Measurements from ENCODE around the gene NHLH1. TPM values are rescaled to one million over a fixed set of nuclear protein-coding genes. Genes with fewer than 3 reads are reported as not detected.

NHLH1 gene
- total and polyA plus RNA-seq, 10 of the 15 experiments (the other 5 are each of a cell fraction or from before 2014, with no cell fraction given) = 0.22 to 0.98 (median 0.43) TPM; not detected in 1

DNA sequence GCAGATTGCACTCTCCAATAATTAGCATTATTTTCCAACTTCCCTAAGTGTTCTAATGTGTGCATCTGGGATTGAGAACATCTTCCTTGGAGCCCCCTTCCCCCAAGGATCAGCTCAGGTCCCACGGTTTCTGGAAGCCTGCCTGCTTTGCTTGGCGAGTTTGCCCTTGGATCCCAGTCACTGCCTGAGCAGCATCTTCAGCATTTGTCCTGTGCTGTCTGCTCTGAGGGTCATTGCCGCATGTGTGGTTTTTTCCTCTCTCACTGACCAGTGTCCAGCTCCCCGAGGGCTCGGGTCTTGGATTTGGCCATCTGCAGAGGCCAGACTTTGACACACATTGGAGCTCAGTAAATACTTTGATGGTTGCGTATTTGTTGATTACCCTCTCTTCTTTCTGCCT lies 51.6 kb downstream of the NHLH1 start (continued):
- TF ChIP-seq, protein P1, sequence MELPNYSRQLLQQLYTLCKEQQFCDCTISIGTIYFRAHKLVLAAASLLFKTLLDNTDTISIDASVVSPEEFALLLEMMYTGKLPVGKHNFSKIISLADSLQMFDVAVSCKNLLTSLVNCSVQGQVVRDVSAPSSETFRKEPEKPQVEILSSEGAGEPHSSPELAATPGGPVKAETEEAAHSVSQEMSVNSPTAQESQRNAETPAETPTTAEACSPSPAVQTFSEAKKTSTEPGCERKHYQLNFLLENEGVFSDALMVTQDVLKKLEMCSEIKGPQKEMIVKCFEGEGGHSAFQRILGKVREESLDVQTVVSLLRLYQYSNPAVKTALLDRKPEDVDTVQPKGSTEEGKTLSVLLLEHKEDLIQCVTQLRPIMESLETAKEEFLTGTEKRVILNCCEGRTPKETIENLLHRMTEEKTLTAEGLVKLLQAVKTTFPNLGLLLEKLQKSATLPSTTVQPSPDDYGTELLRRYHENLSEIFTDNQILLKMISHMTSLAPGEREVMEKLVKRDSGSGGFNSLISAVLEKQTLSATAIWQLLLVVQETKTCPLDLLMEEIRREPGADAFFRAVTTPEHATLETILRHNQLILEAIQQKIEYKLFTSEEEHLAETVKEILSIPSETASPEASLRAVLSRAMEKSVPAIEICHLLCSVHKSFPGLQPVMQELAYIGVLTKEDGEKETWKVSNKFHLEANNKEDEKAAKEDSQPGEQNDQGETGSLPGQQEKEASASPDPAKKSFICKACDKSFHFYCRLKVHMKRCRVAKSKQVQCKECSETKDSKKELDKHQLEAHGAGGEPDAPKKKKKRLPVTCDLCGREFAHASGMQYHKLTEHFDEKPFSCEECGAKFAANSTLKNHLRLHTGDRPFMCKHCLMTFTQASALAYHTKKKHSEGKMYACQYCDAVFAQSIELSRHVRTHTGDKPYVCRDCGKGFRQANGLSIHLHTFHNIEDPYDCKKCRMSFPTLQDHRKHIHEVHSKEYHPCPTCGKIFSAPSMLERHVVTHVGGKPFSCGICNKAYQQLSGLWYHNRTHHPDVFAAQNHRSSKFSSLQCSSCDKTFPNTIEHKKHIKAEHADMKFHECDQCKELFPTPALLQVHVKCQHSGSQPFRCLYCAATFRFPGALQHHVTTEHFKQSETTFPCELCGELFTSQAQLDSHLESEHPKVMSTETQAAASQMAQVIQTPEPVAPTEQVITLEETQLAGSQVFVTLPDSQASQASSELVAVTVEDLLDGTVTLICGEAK (IDR thresholded peaks at IDR 0.05; ENCODE audit: borderline replicate concordance) = no peak
- TF ChIP-seq MYC (IDR thresholded peaks at IDR 0.05; ENCODE audit: insufficient read depth, insufficient read length, insufficient replicate concordance, low read length, severe bottlenecking) = no peak

DNA sequence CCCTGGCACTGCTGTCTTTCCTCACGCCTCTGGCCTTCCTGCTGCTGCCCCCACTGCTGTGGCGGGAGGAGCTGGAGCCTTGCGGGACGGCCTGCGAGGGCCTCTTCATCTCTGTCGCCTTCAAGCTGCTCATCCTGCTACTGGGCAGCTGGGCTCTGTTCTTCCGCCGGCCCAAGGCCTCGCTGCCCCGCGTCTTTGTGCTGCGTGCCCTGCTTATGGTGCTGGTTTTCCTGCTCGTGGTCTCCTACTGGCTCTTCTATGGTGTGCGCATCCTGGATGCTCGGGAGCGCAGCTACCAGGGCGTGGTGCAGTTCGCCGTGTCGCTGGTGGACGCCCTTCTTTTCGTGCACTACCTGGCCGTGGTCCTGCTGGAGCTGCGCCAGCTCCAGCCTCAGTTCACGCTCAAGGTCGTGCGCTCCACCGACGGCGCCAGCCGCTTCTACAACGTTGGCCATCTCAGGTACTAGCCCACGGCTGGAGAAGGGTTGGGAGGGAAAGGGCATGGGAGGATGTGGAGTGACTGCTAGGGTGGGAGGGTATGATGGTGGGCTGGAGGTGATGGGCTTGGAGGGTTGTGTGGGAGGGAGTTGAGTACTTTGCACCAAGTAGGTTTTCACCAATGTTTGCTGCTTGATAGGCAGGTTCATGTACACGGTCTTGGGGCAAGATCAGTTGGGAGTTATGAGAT lies 52.4 kb downstream of the NHLH1 start:
- no TSS peak for BruUV-seq (replicated peaks)
- TF ChIP-seq, protein P2, sequence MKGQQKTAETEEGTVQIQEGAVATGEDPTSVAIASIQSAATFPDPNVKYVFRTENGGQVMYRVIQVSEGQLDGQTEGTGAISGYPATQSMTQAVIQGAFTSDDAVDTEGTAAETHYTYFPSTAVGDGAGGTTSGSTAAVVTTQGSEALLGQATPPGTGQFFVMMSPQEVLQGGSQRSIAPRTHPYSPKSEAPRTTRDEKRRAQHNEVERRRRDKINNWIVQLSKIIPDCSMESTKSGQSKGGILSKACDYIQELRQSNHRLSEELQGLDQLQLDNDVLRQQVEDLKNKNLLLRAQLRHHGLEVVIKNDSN (IDR thresholded peaks at IDR 0.05; ENCODE audit: borderline replicate concordance, extremely low read length, insufficient read depth, low read depth, low read length) = no peak
- TF ChIP-seq TCF7 (IDR thresholded peaks at IDR 0.05; ENCODE audit: borderline replicate concordance) = no peak
- TF ChIP-seq TCF12 (IDR thresholded peaks at IDR 0.05; ENCODE audit: low read depth, low read length) = no peak
- no peak for TF ChIP-seq STAT3 (IDR thresholded peaks at IDR 0.05; ENCODE audit: low read depth, low read length)
- TF ChIP-seq MEF2B (IDR thresholded peaks at IDR 0.05; ENCODE audit: partially characterized antibody, poor library complexity, severe bottlenecking) = no peak
- TF ChIP-seq MEF2A (IDR thresholded peaks at IDR 0.05; ENCODE audit: insufficient read depth, low read depth, low read length) = no peak
- no peak for TF ChIP-seq ETV6 (conservative IDR thresholded peaks at IDR 0.05 in 1 of 2, IDR thresholded peaks at IDR 0.05 in 1 of 2; ENCODE audit: borderline replicate concordance in 1 of 2, low read depth in 1 of 2)
- no peak for TF ChIP-seq EED (IDR thresholded peaks at IDR 0.05; ENCODE audit: low read depth)
- TF ChIP-seq BHLHE40 (IDR thresholded peaks at IDR 0.05; ENCODE audit: borderline replicate concordance in 1 of 2, low read depth in 2 of 2, low read length in 1 of 2) = no peak
- TF ChIP-seq POLR2A (IDR thresholded peaks at IDR 0.05; ENCODE audit: low read depth, low read length) = no peak
- TF ChIP-seq CHD2 (IDR thresholded peaks at IDR 0.05; ENCODE audit: borderline replicate concordance, low read depth, low read length) = no peak
- no peak for TF ChIP-seq KAT2A (conservative IDR thresholded peaks at IDR 0.05; ENCODE audit: control insufficient read depth, low read depth, low read length)
- TF ChIP-seq, protein P3, sequence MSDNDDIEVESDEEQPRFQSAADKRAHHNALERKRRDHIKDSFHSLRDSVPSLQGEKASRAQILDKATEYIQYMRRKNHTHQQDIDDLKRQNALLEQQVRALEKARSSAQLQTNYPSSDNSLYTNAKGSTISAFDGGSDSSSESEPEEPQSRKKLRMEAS (IDR thresholded peaks at IDR 0.05; ENCODE audit: low read depth, low read length) = no peak
- no peak for TF ChIP-seq HDGF (IDR thresholded peaks at IDR 0.05)
- no peak for TF ChIP-seq SREBF1 (IDR thresholded peaks at IDR 0.05; ENCODE audit: low read length)

More for the DNA sequence above, 52.4 kb downstream of the NHLH1 start:
- DNase-seq (ENCODE audit: low read depth, low spot score) (no peak), ATAC-seq (no peak), FAIRE-seq (no peak)
- no peaks in the 10 kb centered on the region for H3K27me3 ChIP-seq (replicated peaks in 1 of 2; ENCODE audit: control insufficient read depth in 2 of 2, insufficient read depth in 2 of 2, low read length in 1 of 2)
- no peak overlapping the region for H3K4me2 ChIP-seq (ENCODE audit: control insufficient read depth, insufficient read depth)
- no peaks in the 10 kb centered on the region for H3K79me2 ChIP-seq (ENCODE audit: control insufficient read depth, insufficient read depth, low read length)
- SMC1A ChIA-PET (ENCODE audit: uncharacterized antibody, unreplicated experiment) = interaction anchor here (1.2 kb wide), 1 partner anchor 9 kb away, joined by 5 read pairs; no protein-coding TSS in a partner anchor
- no peaks in the 10 kb centered on the region for H3K4me1 ChIP-seq (ENCODE audit: control insufficient read depth, insufficient read depth, low read length)
- CTCF ChIA-PET = interaction anchor here (0.6 to 0.8 kb wide), 2 partner anchors 22 to 187 kb away, joined by 3 read pairs; no protein-coding TSS in a partner anchor
- RAD21 ChIA-PET (ENCODE audit: unreplicated experiment) = interaction anchor here (0.5 to 0.6 kb wide), 2 partner anchors 105 to 426 kb away, joined by 3 read pairs; no protein-coding TSS in a partner anchor
- intact Hi-C loops (cut with micrococcal nuclease; ENCODE audit: unreplicated experiment) = no loop called here
- 69% methylated on average over 27 of the region's 34 CpGs for WGBS (ENCODE audit: insufficient coverage, insufficient replicate concordance, low lambda C conversion rate, missing lambda C conversion rate)
- no peaks in the 10 kb centered on the region for H3K9me3 ChIP-seq (replicated peaks; ENCODE audit: control insufficient read depth, insufficient read depth, low read length)
- H3K4me3 ChIP-seq = no peak overlapping the region
- H2AFZ ChIP-seq (ENCODE audit: control insufficient read depth, low read depth, low read length) = no peak overlapping the region
- H3K9ac ChIP-seq (ENCODE audit: control insufficient read depth, insufficient read depth, low read length) = no peak overlapping the region
- no peak overlapping the region for H3K27ac ChIP-seq (ENCODE audit: control insufficient read depth, insufficient read depth)
- POLR2A ChIA-PET = no interaction called here
- no peaks in the 10 kb centered on the region for H4K20me1 ChIP-seq (ENCODE audit: control insufficient read depth, insufficient read depth)
- H3K36me3 ChIP-seq (ENCODE audit: control insufficient read depth in 2 of 2, insufficient read depth in 2 of 2, low read length in 1 of 2) = no peaks in the 10 kb centered on the region
- in situ Hi-C loops (cut with MboI) = loop anchor here (25.0 kb wide), 1 partner anchor 543 kb away; the partner anchor contains the start of gene ITLN2
